ENCODE measurements around the gene CPNE2. TPM values are rescaled to one million over a fixed set of nuclear protein-coding genes. Genes with fewer than 3 reads are reported as not detected.
A peak's percentile ranks its signal among the peaks of the same experiment; 100 is the strongest.
"Not testable (repeated sequence)": the region's sequence is repeated elsewhere in the genome, so short reads cannot be mapped to it uniquely, and the experiment has no call there.

The CPNE2 gene
- 44.8 and 47.5 TPM in 2 replicates for polyA plus RNA-seq (2014; cell fraction: cytosol; rRNA removed)
- 25.9 and 29.3 TPM in 2 replicates for polyA plus RNA-seq (2014; cell fraction: nucleus; rRNA removed)

DNA sequence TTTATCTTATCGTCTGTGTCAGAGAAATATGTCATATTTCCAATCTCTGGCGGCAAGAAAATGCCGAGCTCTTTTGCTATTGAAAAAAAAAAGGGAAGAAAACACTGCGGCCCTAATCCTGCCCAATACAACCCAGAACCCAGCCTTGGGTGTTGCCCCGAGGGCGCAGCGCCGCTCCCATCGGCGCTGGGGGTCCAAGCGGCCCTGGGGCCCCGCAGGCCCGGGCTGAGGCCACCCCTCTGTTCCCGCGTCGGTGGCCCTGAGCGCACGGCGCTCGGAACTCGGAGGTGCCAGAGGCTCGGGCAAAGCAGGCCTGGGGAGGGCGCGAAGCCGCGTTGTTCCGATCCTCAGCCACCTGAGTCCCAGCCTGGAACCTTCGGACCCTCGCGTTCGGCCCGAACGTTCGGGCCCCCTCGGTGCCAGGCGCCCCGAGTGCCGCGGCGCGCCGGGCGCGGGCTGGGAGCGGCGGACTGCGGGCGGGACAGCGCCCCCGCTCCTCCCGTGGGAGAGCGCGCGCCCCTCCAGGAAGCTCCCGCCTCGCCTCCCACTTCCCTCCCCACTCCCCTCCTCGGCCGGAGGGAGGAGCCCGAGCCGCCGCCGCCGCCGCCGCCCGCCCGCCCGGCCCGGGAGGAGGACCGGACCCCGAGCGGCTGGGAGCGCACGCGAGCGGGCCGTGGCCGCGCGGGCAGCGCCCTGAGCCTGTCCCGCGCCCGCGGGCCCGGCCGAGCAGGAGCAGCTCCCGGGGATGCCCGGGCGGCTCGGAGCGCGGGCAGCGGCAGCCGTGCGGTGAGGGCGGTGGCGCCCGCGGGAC lies at the start of gene CPNE2:
Gene CPNE2, plus strand, starts transcription at position 609 of the 811 bp plus-strand sequence. CDS start 18,160 bp downstream, outside the sequence.
- DNase-seq (ENCODE audit: low spot score), result peak; percentile 56

DNA sequence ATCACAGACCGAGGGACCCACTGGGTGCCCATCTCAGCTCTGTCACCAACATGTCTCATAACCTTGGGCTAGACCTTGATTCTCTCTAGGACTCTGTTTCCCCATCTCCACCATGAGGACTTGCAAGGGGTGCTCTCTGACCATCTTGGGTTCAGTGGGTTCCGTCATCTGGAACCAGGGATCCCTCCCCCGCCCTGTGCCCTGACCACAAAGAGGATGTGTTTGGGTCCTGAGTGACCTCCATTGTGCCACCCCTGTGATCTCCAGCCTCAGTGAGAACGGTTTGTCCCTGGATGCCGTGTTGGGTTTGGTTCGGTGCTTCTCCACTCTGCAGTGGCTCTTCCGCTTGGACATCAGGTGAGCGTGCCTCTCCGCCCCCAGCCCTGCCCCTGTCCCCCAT lies 49.1 kb upstream of the CPNE2 start:
- no peak for DNase-seq (ENCODE audit: low spot score)

DNA sequence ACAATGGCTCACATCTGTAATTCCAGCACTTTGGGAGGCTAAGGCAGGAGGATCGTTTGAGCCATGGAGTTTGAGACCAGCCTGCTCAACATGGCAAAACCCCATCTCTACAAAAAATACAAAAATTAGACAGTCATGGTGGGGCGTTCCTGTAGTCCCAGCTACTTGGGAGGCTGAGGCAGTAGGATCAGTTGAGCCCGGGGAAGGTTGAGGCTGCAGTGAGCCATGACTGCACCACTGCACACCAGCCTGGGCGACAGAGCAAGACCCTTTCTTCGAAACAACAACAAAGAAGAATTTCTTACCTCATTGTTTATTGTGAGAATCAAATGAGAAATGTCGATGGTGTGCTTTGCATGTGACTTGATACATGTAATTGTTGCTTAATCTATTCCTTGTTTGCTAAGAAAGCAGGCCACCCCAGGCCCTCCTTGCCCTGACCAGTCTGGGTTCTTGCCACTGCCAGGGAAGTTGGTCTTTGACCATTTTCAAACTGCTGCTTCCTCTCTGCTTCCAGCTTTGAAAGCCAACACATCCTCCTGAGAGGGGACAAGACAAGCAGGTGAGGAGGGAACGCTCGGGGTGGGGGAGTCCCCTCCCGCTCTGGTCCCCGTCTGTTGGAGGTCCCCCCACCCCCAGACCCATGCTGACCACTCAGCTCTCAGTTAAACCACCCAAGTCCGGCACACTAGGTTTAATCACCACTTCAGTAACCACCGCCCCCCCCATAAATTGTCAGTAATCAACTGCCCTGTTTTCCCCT lies 47.3 kb upstream of the CPNE2 start:
- DNase-seq (ENCODE audit: low spot score), result no peak

DNA sequence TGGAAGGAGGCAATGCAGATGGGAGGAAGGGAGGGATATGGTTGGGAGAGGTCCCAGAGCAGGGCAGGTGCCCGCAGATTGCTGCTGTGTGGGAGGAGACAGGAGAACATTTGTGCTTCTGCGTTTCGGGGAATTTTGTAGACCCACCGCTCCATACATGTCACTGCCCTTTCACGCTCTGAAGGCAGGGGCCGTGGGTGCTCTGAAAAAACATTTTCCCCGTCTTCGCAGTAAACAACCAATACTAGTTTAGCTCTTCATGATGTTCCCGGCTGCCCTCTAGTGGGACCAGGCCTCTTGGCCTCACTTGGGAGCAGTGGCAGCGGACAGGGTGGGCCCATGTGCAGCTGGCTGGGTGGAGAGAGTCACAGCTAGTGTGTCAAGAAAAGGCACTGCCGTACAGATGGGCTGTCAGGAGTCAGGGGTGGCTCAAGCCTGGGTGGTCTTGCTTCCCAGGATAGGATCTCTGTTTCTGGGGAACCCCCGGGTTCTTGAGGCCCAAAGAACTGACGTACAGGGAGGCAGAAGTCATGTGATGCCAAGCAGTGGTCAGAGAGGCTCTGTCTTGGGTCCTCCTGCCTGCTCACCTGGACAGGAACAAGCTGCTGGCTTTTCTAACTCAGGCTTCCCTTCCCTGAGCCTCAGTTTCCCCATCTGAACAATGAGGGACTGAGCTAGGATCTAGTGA lies 46.5 kb upstream of the CPNE2 start:
- DNase-seq (ENCODE audit: low spot score), result peak; percentile 75

DNA sequence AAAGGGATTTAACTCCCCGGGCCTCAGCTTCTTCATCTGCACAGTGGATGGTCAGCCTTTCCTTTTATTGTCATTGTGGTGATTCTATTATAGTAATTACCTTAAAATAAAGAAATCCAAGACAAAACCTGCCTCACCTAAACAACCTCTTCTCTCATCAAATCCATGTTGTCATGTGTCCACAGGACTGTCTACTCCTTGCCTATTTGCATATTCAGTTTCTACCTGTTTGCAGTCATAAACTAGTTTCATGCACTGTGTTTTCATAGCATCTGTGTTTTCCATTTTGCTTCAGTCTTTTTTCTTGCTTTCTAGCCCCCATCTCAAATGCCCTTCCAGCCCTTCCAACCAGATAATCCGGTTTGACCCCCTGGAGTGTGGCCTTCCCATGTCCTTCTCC lies 44.3 kb upstream of the CPNE2 start:
- no peak for DNase-seq (ENCODE audit: low spot score)

DNA sequence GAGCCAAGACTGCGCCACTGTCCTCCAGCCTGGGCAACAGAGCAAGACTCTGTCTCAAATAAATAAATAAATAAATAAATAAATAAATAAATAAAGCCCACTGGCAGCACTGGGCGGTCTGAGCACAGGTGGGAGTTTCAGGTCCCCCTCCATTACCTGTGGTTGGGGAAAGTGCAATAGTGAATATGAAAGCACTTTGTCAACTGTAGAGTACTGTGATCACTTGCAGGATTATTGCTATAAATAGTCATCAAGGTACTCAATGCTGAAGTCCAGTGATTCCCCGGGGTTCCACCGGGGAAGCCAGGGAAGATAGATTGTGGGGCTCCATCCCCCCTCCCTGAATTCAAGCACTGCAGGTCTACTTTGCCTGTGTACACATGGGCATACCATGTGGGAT lies 42.7 kb upstream of the CPNE2 start:
- DNase-seq (ENCODE audit: low spot score), result no peak

DNA sequence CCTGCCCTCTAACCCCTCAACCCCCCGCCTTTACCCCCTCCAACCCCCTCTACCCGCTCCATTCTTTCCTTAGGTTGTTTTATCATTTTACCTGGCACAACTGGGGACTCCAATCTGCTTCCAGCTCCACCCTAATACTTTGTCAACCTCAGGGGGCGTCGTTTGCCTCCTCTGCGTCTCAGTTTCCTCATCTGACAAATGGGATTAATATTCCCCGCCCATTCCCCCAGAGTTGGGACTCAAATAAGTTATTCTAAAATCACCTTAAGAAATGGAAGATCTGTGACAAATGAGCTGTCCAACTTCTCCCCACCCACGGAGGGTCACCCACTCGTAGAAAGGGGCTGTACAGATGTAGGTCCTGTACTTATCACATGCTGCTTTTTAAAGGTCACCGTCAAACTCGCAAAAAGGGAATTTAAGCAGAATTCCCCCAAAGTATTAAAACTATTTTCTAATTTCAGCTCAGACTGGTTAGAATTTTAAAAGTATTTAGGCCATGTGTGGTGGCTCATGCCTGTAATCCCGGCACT lies 40.6 kb upstream of the CPNE2 start:
- DNase-seq (ENCODE audit: low spot score), result no peak

DNA sequence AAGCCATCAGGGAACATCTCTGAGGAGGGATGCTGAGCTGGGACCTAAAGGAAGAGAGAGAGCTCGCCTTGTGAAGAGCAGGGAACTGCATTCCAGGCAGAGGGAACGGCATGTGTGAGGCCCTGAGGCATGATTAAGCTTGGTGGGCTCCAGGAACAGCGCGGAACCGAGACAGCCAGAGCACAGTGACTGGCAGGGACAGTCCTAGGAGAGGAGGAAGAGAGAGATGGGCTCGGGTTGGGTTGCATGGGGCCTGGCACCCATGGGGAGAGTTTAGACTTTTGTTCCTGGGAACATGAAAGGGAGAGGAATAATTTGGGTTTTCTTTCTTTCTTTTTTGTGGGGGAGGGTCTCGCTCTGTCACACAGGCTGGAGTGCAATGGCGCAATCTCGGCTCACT lies 39.2 kb upstream of the CPNE2 start:
- DNase-seq (ENCODE audit: low spot score), result no peak

DNA sequence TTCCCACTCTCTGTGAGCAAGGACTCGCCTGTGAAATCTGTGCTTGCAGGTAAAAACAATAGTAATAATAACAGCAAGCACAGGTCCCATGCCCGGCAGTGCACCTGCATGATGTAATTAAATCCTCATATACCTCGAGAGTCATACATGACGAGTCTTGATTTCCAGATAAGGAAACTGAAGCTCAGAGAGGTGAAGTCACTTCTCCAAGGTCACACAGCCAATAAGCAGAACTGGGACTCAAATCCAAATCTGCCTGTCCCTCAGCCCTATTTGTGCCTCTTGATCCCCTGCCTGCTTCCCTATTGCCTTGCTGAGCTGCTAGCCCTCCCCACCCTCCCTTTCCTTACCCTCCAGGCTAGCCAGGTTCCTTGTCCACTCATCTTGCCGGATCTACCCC lies 38.0 kb upstream of the CPNE2 start:
- no peak for DNase-seq (ENCODE audit: low spot score)

DNA sequence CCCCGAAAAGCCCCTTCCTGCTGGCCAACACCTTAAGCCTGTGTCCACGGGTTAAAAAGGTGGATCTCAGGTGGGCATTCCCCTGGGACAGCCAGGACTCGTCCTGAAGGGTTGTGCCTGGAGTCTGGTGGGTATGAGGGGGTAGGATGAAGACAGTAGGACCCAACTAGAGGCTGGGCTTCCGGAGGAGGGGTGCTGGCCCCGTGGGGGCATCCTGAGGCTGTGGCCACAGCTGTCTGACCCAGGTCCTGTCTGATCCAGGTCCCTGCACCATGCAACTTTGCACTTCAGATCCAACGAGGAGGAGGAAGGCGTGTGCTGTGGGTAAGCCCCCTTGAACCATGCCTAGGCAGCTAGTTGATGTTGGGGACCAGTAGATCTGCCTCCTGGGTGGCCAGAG lies 37.6 kb upstream of the CPNE2 start:
- DNase-seq (ENCODE audit: low spot score), result no peak

DNA sequence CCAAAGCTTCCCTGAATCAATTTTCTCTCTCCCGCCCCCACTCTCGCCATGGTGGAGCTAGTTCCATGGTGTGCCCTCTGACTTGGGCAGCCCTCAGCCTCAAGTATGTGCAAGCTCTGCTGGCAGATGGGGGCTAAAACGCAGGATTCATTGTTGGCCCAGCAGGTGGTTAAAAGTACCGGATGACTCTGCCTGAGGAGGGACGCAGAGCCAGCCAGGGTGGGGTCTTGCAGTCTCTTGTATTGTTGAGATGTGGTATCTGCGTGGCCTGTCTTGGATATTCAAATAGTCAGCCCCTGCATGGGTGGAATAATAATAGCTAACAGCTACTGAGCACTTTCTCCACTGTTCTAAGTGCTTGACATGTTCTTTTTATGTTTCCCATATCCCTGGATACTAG lies 36.7 kb upstream of the CPNE2 start:
- no peak for DNase-seq (ENCODE audit: low spot score)

DNA sequence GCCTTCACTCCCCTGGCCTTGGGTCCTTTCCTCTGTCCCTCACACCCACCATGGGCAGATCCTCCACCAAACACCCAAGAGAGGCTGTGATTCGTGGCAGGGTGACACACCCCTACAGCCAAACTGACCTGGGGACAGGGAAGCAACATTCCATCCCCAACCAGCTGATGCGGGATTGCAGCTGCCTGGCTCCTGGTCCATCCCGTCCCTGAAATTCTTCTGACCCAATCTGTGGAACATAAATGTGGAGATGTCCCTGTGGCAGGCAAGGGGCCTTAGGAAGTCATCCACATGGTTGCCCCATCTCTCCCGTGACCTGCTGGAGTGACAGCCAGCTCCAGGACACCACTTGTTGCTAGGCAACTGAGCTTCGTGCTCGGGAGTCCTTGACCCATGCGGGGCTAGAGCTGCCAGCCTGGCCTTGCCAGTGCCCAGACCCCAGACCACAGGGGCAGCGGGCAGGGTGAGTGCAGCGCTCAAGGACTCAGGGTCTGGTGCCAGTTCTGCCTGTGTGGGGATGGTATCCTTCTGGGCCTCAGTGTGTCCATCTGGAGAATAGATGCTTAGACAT lies 34.0 kb upstream of the CPNE2 start:
- no peak for DNase-seq (ENCODE audit: low spot score)

DNA sequence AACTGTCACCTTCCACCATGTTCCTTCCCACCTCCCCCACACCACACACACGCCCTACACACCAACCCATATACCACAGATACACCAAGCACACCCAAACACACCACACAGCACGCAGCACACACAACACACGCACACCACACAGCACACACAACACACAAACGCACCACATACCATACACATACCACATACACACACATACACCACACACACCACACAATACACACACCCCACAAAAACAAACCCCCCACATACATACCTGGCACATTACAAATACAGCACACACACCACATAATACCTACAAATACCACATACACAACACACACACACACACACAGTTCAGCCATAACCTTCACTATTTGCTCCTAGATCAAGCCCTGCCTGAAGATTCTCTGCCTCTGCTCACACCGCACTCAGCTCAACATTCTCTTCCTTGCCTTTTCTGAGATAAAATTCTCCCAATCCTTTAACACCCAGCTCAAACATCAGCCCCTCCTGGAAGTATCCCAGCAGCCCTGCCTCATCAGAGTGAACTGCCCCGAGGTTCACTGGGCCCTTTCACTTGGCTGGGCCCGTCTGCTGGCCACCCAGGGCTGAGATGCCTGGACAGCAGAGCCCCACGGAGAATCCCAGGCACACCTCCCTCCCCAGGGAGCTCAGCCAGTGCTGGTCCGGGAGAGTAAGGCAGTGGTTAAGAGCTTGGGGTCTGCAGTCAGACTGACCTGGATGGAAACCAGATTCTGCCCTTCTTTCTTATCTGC lies 31.9 kb upstream of the CPNE2 start:
- DNase-seq (ENCODE audit: low spot score), result peak; percentile 42

DNA sequence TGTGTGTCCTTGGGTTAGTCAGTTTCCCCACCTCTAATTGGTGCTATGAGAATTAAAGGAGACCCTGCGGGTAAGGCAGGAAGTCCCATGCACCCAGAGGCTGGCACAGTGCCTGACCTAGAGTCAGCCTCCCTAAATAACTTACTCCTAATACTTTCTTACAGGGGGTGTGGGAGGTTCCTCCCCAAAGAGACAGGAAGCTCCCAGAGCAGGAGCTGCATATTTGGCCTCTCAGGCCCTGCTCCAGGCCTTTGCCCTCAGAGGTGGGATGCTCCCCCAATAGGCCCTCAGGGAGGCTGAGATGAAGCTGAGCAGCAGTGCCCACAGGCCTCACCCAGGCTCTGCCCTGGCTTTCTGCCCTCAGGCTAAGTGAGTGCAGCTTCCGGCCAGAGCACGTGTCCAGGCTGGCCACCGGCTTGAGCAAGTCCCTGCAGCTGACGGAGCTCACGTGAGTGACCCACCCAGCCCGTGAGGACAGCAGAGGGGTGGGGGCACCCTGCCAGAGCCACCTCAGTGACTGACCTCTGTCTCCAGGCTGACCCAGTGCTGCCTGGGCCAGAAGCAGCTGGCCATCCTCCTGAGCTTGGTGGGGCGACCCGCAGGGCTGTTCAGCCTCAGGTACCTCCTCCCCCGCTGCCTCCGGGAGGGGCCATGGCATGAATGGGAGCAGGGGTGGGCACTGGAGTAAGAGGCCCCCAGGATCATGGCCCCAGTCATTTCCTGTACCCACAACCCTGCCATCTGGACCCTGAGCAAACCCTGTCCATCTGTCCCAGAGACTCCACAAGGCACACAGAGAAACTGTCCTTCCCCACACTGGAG lies 31.1 kb upstream of the CPNE2 start:
- no peak for DNase-seq (ENCODE audit: low spot score)

DNA sequence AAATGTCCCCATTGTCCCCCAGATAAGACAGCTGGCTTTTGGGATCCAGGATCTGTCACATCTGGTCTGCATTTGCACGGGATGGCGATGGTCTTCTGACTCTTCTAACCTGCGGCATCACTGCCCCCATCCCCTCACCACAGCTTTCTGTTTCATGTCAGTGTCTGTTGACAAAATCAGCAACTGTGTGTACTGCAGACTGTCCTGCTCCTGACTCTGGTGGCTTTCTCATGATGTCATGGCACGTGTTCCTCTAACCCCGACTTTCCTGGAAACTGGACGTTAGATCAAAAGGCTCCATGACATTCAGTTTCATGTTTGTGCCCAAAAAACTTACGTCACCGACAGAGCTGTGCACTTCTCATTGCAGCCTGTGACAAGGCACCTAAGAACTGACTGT lies 30.1 kb upstream of the CPNE2 start:
- DNase-seq (ENCODE audit: low spot score), result peak; percentile 86

DNA sequence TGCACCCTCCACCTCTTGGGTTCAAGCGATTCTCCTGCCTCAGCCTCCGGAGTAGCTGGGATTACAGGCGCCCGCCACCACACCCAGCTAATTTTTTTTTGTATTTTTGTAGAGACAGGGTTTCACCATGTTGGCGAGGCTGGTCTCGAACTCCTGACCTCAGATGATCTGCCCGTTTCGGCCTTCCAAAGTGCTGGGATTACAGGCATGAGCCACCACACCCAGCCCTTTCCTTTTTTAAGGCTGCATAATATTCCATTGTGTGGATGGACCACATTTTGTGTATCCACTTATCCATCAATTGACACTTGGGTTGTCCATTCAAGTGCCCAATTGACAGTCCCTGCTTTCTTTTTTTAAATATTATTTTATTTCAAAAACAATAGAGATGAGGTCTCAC lies 29.2 kb upstream of the CPNE2 start:
- DNase-seq (ENCODE audit: low spot score), result not testable (repeated sequence)

DNA sequence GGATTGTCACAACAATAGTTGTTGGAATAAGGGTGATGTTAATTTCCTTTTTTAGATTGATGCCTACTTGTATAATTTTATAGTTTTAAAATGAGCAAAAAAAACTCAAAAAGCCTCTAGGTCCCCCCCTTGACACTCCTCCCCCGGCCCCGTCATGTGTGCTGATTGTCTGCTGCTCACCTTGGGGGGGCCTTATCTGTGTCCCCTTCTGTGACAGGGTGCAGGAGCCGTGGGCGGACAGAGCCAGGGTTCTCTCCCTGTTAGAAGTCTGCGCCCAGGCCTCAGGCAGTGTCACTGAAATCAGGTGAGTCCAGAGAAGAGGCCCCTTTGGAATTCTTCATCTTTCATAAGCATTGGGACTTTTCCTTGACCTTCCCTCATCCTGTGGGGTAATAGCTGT lies 27.4 kb upstream of the CPNE2 start:
- no peak for DNase-seq (ENCODE audit: low spot score)

DNA sequence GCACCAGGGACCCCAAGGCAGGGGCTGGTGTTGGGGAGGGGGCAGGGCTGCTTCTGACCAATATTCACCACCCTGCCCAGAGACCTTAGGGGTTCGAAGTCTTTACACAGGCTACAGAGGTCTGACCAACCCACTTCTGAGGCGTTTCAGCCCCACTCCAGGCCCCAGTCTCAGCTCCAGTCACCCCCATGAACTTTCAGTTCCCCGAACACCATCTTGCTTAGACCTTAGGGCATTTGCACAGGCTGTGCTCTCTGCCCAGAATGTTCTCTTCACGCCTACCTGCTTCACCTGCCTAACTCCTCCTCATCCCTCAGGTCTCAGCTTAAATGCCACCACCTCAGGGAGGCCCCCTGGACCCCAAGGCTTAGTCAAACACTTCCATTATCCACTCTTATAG lies 25.8 kb upstream of the CPNE2 start:
- DNase-seq (ENCODE audit: low spot score), result no peak

DNA sequence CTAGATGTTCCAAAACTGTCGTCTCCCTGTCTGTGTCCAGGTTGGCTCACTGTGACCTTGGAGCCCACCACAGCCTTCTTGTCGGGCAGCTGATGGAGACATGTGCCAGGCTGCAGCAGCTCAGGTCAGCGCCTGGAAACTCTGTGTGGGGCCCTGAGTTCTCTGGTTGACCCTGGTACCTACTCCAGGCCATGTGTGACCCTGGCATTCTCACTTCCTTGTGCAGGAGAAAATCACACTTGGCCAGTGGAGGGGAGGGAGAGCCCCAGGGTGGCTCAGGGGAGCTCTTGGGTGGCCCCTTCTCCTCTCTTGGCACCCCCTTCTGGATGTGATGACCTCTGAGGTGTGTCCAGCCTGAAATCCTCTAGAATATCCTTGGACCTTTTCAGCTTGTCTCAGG lies 25.0 kb upstream of the CPNE2 start:
- no peak for DNase-seq (ENCODE audit: low spot score)

DNA sequence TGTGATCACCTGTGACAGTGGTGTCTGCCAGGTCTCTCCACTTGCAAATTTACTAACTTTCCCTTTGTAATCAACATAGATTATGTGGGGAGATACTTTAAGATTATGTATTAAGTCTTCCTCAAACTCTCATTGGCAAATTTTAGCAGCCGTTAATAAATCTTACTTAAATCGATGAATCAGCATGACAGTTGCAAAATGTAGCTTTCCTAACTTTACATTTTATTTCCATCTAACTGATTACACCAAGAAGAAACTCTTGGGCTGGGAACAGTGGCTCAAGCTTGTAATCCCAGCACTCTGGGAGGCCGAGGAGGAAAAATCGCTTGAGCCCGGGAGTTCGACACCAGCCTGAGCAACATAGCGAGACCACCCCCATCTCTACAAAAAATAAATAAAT lies 23.3 kb upstream of the CPNE2 start:
- DNase-seq (ENCODE audit: low spot score), result no peak
